Esophagus squamous epithelium (tissue), 4 donors: ENCODE measurements around the gene RNF123.

ENCODE experiments used
- CTCF ChIP-seq, 6 experiments: fragments of 450-650 bp in 4 of 6; fragments of 200-600 bp in 2 of 6; sonication (generic) in 2 of 6; IDR thresholded peaks; one replicate each; pipeline ENCODE4 v1.5.1; 2016 to 2019; ENCODE audit warnings: antibody characterized with exemption in 6 of 6, mild to moderate bottlenecking in 4 of 6, moderate library complexity in 4 of 6
- POLR2A ChIP-seq, 4 donors: fragments of 450-650 bp; IDR thresholded peaks; one replicate each; pipeline ENCODE4 v1.6.1; 2017; ENCODE audit warnings: antibody characterized with exemption in 4 of 4, mild to moderate bottlenecking in 4 of 4, moderate library complexity in 3 of 4

- no peak for TF ChIP-seq CTCF (IDR thresholded peaks at IDR 0.05)
- no peak for TF ChIP-seq POLR2A (IDR thresholded peaks at IDR 0.05)
Measured at GRCh38 chr3:49747792-49748480, 58.6 kb downstream of the RNF123 start.
